ENCODE measurements around the gene TEX53. TPM values are rescaled to one million over a fixed set of nuclear protein-coding genes. Genes with fewer than 3 reads are reported as not detected.
A peak's percentile ranks its signal among the peaks of the same experiment; 100 is the strongest.

The TEX53 gene
- total and polyA plus RNA-seq, 10 of the 15 experiments (the other 5 are each of a cell fraction or from before 2014, with no cell fraction given), result not detected

- TF ChIP-seq SMAD1 (IDR thresholded peaks at IDR 0.05; ENCODE audit: low read depth, partially characterized antibody) (peak; percentile 45), SUPT20H (IDR thresholded peaks at IDR 0.05; ENCODE audit: borderline replicate concordance, control insufficient read depth, low read depth, low read length) (no peak), CUX1 (IDR thresholded peaks at IDR 0.05; ENCODE audit: insufficient replicate concordance, low read depth, low read length) (no peak), ATF7 (IDR thresholded peaks at IDR 0.05; ENCODE audit: low read depth) (peak; percentile 39; the same call in 1 of the 2 replicates), HDAC6 (IDR thresholded peaks at IDR 0.05; ENCODE audit: unreplicated experiment) (no peak), ZNF592 (IDR thresholded peaks at IDR 0.05) (0 out of 2 replicates have a peak, but pooled peaks have one; percentile 40), SKIL (IDR thresholded peaks at IDR 0.05; ENCODE audit: low read depth, poor library complexity, severe bottlenecking) (peak; percentile 57), TCF3 (IDR thresholded peaks at IDR 0.05; ENCODE audit: borderline replicate concordance, insufficient read depth, low read depth, low read length) (peak; percentile 36; the same call in 1 of the 2 replicates), TARDBP (IDR thresholded peaks at IDR 0.05; ENCODE audit: borderline replicate concordance) (no peak), ATF3 (IDR thresholded peaks at IDR 0.05; ENCODE audit: borderline replicate concordance, extremely low read depth, low read depth, low read length) (no peak), CHD2 (IDR thresholded peaks at IDR 0.05; ENCODE audit: borderline replicate concordance, low read depth, low read length) (peak; percentile 45; the same call in 1 of the 2 replicates), KLF5 (IDR thresholded peaks at IDR 0.05; ENCODE audit: partially characterized antibody) (no peak), RELA (IDR thresholded peaks at IDR 0.05; ENCODE audit: borderline replicate concordance, partially characterized antibody) (peak; percentile 10), USF1 (IDR thresholded peaks at IDR 0.05; ENCODE audit: borderline replicate concordance, extremely low read length, insufficient read depth, low read depth, low read length) (no peak)
Observed at GRCh38 chr9:114607671-114608524, 49.7 kb downstream of the TEX53 start (continued).

Data from GM12878 (cell line).